Measurements from ENCODE around the gene AKR1C2.
"Not testable (repeated sequence)": the region's sequence is repeated elsewhere in the genome, so short reads cannot be mapped to it uniquely, and the experiment has no call there.

GRCh38 chr10:5014200-5014910 lies 10.7 kb upstream of the AKR1C2 start:
- TF ChIP-seq EZH2 (IDR thresholded peaks at IDR 0.05; ENCODE audit: borderline replicate concordance, low read depth, low read length, poor library complexity, severe bottlenecking); CTCF (conservative IDR thresholded peaks at IDR 0.05; ENCODE audit: low read depth, low read length): not testable (repeated sequence)
